Stimulated activated CD8-positive, alpha-beta memory T cell treated with anti-CD3 and anti-CD28 coated beads, Interleukin-15, amount 100 ng/mL, for 1 hour (primary cell): ENCODE data around the gene MAST4.

Experiments used
- DNase-seq: peaks from one replicate; pipeline ENCODE4 v3.0.0-alpha.2; 2020; ENCODE audit warnings: low read depth

Gene MAST4

GRCh38 chr5:66843065-66843464 lies 246.9 kb downstream of the MAST4 start:
- no peak for DNase-seq

DNA sequence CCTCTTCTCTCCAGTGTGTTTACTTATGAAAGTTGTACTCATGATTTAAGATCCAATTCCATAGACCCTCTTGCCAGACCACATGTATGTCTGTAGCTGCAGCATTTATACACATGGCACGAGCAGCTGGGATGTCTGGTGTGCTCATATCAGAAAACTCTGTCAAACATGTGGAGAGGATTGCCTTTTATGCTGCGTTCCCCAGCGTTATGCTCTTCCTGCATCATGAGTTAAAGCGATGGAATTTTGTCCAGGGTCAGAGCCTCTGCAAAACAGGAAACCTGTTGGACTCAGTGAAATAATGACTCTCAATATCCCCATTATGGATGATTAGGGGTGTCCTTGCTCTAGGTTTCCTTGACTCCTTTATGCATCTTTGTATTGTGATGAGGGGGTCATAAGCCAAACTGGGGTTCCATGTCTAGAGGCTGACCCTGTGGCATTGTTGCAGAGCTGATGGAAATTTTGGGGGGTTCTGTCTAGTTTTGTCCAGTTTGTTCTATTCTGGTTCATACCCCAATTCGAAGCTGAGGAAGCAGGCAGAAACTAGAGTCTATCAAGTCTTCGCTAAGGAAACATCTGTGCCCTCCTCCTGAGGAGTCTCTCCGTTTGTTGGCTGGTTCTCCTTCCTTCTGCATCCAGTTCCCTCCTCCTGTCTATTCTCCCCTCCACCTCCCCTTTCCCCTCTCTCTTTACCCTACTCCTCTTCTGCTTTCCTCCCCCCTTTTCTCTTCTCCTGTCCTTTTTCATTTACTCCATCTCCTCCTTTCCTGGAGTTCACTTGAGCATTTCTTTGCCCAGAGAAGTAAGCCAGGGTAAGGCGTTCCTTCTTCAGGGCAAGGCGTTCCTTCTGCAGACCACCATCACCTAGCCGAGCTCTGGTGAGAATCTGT lies 252.8 kb downstream of the MAST4 start:
- no peak for DNase-seq

- DNase-seq, result no peak
Observed at GRCh38 chr5:66849803-66850202, 253.6 kb downstream of the MAST4 start.

GRCh38 chr5:66850354-66851075 lies 254.3 kb downstream of the MAST4 start:
- no peak for DNase-seq

DNA sequence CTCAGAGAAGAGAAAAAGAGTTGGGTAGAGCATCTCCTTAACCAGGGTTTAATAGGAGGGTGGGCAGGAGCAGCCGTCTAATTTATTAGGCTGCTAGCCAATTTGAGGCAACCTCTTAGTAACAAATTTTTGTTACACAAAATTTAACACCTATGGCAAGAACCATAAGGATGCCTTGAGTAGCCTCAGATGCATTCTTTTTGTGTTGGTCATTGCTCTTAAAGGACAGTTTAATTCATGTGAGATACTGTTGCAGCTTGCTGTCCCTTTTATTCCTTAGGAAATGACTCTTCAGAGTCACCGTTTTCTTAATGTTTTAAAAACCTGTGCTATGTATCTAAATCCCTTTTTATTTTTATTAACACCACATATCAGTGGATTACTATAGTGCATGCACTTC lies 255.1 kb downstream of the MAST4 start:
- DNase-seq, result no peak

DNA sequence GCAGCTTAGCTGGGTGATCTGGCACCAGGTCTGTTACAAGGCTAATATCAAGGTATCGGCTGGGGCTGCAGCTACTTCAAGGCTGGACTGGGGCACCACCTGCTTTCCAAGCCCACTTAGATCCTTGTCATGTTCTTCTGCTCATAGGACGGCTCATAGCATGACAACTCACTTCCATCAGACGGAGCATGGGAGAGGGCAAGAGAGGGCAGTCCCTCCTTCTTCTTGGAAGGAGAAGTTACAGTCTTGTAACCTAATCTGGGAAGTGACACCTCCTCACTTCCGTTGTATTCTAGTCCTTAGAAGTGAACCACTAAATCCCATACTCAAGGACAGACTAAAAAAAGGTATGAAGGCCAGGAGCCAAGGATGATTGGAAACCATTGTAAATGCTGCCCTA lies 258.2 kb downstream of the MAST4 start:
- DNase-seq, result no peak

- no peak for DNase-seq
Observed at GRCh38 chr5:66856041-66856805, 260.0 kb downstream of the MAST4 start.

GRCh38 chr5:66859526-66859925 lies 263.3 kb downstream of the MAST4 start:
- DNase-seq, result no peak

- no peak for DNase-seq
Observed at GRCh38 chr5:66860199-66860975, 264.2 kb downstream of the MAST4 start.

GRCh38 chr5:66861402-66861801 lies 265.2 kb downstream of the MAST4 start:
- DNase-seq, result no peak

DNA sequence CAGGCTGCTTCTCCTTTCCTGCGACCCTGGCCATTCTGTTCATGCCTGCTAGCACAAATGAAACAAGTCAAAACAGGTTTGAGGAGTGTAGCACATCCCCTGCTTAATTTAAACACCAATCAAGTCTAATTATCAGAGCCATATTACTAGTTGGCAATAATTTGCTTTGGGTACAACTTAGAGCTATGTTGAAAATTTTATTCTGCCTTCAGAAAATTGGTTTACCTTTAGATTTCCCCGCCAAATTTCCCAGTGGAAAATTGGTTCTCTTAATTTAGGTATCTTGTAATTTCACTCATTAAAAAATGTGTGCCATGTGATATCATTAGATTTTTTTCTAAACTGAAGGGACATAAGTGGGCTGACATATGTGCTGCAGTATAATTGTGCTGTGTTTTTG lies 265.8 kb downstream of the MAST4 start:
- no peak for DNase-seq

DNA sequence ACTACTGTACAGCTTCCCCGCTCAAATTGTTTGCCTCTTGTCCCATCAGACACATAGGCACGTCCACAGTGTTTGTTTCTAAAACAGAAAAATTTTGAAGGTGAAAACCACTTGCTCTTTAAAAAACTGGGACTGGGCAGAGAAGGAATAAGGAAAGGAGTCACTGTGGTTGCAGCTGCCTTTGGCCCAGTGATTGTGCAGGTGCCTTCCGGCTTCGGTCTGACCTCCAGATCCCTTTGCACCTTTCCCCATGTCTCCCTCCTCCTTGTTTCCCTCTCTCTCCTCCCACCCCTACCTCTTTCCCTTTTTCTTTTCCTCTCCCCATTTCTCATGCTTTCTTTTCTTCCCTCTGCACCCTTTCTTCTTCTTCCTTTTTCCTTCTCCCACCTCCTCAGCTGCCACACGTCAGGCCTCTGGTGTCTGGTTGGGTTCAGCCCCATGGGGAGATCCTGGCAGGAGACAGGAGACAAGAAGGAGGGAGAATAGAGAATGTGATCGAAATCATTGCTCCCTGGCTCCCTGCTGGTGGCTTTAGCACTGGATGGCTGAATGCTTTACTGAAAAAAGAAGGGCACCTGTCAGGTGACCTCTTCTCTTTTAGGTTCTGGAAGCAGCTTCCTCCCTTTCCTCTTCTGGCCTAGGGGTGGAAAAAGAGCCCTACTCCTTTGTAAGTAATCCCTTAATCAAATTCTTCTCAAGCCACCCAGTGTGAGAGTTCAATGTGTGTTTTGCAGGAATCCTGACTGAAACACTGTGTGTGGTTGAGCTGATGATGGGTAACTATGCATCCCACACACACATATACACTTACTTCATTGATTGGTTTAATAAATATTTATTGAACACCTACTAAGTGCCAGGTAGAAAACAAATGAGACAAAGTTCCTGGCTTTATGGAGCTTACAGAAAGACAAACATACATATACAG lies 267.3 kb downstream of the MAST4 start:
- no peak for DNase-seq

DNA sequence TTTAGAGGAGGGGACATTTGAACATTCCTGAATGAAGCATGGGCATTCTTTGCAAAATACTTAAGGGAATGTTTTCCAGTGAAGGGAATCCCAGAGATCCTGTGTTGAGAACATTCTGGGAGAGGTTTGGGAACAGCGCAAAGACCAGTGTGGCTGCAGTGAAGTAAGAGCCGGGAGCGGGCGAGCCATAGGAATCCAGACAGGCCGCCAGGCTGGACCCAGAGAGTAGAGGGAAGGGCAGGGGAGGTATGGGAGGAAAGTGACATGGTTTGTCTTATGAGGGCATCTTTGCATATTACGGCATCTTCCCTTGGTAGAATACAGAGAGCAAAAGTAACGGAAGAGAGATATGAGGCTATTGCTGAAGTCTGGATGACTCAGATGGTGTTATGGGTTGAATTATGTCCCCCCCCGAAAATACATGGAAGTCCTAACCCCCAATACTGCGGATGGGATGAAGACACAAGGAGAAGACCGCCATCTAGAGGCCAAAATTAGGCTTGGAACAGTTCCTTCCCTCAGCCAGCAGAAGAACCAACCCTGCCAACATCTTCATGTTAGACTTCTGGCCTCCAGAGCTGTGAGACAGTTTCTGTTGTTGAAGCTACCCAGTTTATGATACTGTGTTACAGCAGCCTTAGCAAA lies 268.2 kb downstream of the MAST4 start:
- DNase-seq, result no peak

GRCh38 chr5:66867618-66868322 lies 271.6 kb downstream of the MAST4 start:
- DNase-seq, result no peak

DNA sequence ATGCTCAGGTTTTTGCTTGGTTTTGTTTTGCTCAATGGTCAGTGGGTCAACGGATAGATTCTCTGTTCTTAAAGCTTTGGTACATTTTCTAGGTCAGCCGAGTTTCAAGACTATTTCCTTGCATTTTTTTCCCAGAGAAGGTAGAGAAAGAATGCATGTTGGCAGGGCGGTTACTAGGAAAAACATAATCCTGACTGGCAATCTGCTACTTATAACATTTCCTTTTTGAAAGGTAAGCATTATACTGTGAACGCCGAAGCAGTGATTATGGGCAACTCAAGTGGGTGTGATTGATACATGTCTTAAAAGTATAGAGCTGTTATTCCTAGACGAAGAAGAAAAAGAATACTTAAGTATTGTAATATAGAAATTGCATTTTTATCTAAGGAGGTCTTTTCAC lies 273.2 kb downstream of the MAST4 start:
- no peak for DNase-seq

GRCh38 chr5:66870708-66871107 lies 274.5 kb downstream of the MAST4 start:
- no peak for DNase-seq

DNA sequence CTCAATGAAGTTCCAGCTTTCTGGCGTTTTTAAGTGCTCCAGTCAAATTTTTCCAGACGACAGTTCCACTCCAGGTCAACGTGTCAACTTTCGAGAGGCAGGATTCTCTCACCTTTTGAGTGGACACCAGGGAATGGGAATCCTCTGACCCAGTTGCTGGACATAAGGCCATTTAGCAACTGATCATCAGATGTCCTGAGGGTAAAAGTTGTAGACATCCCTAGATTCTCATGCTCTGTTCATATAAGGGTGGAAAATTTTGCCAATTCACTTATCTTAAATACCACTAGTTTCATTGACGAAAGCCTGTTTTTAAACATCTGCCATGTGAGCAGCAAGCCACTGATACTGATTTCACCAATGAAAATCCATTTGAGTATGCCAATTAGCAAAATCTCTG lies 275.5 kb downstream of the MAST4 start:
- no peak for DNase-seq

DNA sequence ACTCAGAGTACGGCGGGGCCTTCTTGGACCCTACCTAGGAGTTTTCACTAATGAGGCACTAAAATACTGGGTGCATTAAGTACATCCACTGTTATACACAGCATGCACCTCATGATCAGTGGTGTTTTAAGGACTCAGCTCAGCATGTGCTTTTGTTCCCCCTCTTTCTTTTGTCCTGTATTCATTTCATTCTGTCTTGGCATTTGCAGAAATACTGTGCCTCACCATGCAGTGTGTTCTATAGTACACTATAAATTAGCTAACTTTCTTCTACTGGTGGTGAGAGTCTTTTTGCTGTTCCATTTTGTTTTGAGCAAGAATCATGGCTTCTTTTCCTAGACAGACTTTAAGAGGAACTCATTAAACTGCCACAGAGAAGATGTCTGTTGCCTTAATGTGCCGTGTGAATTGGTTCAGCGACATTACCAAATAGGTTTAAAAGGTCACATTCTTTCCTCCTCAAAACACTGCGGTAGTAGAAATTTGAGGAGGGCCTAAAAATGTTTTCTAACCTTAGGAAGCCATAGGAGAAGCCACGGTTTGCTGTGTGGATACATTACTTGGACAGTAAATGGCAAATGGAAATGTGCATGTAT lies 276.6 kb downstream of the MAST4 start:
- DNase-seq, result no peak

GRCh38 chr5:66874004-66874403 lies 277.8 kb downstream of the MAST4 start:
- DNase-seq, result no peak
